Stimulated activated CD4-positive, alpha-beta T cell treated with anti-CD3 and anti-CD28 coated beads, Interleukin-1b, Interleukin-23, amount 100 ng/mL, for 48 hours (primary cell): ENCODE measurements around the gene VPS26C.
"Not testable (repeated sequence)": the region's sequence is repeated elsewhere in the genome, so short reads cannot be mapped to it uniquely, and the experiment has no call there.

Source experiments
- DNase-seq: peaks from one replicate; pipeline ENCODE4 v3.0.0-alpha.2; 2020

Gene VPS26C

GRCh38 chr21:37227071-37228002, 39.8 kb downstream of the VPS26C start:
- DNase-seq = no peak

- DNase-seq = no peak
Observed at GRCh38 chr21:37226041-37226920, 40.9 kb downstream of the VPS26C start.

GRCh38 chr21:37224861-37225839, 42.0 kb downstream of the VPS26C start:
- peak; percentile 53 for DNase-seq

- DNase-seq = no peak
Observed at GRCh38 chr21:37223804-37224345, 43.3 kb downstream of the VPS26C start.

- DNase-seq = not testable (repeated sequence)
Observed at GRCh38 chr21:37222248-37222647, 44.9 kb downstream of the VPS26C start.

GRCh38 chr21:37220981-37221664, 46.0 kb downstream of the VPS26C start:
- DNase-seq = peak; percentile 97

- DNase-seq = peak; percentile 16
Observed at GRCh38 chr21:37220433-37220980, 46.6 kb downstream of the VPS26C start.

GRCh38 chr21:37219761-37220432, 47.2 kb downstream of the VPS26C start:
- peak; percentile 31 for DNase-seq

- no peak for DNase-seq
Observed at GRCh38 chr21:37214952-37215351, 52.2 kb downstream of the VPS26C start.

- no peak for DNase-seq
Observed at GRCh38 chr21:37210799-37211198, 56.3 kb downstream of the VPS26C start.

GRCh38 chr21:37210130-37210529, 57.0 kb downstream of the VPS26C start:
- no peak for DNase-seq

- no peak for DNase-seq
Observed at GRCh38 chr21:37208741-37209225, 58.4 kb downstream of the VPS26C start.

GRCh38 chr21:37208056-37208721, 58.9 kb downstream of the VPS26C start:
- peak; percentile 52 for DNase-seq

- DNase-seq = no peak
Observed at GRCh38 chr21:37207441-37208009, 59.6 kb downstream of the VPS26C start.

GRCh38 chr21:37206496-37206895, 60.6 kb downstream of the VPS26C start:
- DNase-seq = no peak

- DNase-seq = no peak
Observed at GRCh38 chr21:37204580-37204979, 62.6 kb downstream of the VPS26C start.

GRCh38 chr21:37202221-37203110, 64.7 kb downstream of the VPS26C start:
- no peak for DNase-seq
